GM23248 (cell line): ENCODE results near the gene GINS1. TPM values are rescaled to one million over a fixed set of nuclear protein-coding genes. Genes with fewer than 3 reads are reported as not detected.
A peak's percentile ranks its signal among the peaks of the same experiment; 100 is the strongest.
"Not testable (repeated sequence)": the region's sequence is repeated elsewhere in the genome, so short reads cannot be mapped to it uniquely, and the experiment has no call there.

ENCODE experiments used
- DNase-seq: peaks from one replicate; pipeline ENCODE4 v3.0.0-alpha.2; 2015
- H2AFZ ChIP-seq: fragments of 200-600 bp; sonication (generic); 2 replicates; pipeline ENCODE4 v1.6.1; 2016; ENCODE audit warnings: antibody characterized with exemption
- H3F3A ChIP-seq: fragments of 200-600 bp; sonication (generic); 2 replicates; pipeline ENCODE4 v1.6.1; 2016; ENCODE audit warnings: mild to moderate bottlenecking, antibody characterized with exemption, mixed run types; ENCODE audit not compliant: insufficient read depth
- H3K27ac ChIP-seq: fragments of 200-600 bp; sonication (generic); 2 replicates; pipeline ENCODE4 v1.5.1; 2016; ENCODE audit warnings: mild to moderate bottlenecking
- H3K27me3 ChIP-seq: fragments of 200-600 bp; sonication (generic); replicated peaks from 2 replicates; pipeline ENCODE4 v1.6.1; 2016; ENCODE audit warnings: mild to moderate bottlenecking; ENCODE audit not compliant: insufficient read depth
- H3K36me3 ChIP-seq: fragments of 200-600 bp; sonication (generic); 2 replicates; pipeline ENCODE4 v1.6.1; 2016; ENCODE audit warnings: low read depth, mild to moderate bottlenecking
- H3K4me1 ChIP-seq: fragments of 200-600 bp; sonication (generic); 2 replicates; pipeline ENCODE4 v1.6.1; 2016; ENCODE audit warnings: mild to moderate bottlenecking; ENCODE audit not compliant: insufficient read depth
- H3K4me2 ChIP-seq: fragments of 200-600 bp; sonication (generic); one replicate; pipeline ENCODE4 v1.6.1; 2016; ENCODE audit warnings: mild to moderate bottlenecking; ENCODE audit not compliant: unreplicated experiment
- H3K4me3 ChIP-seq: fragments of 200-600 bp; sonication (generic); 2 replicates; pipeline ENCODE4 v1.5.1; 2016; ENCODE audit warnings: mild to moderate bottlenecking
- H3K79me2 ChIP-seq: fragments of 200-600 bp; sonication (generic); 2 replicates; pipeline ENCODE4 v1.6.1; 2016; ENCODE audit warnings: mild to moderate bottlenecking; ENCODE audit not compliant: insufficient read depth
- H3K9ac ChIP-seq: fragments of 200-600 bp; sonication (generic); 2 replicates; pipeline ENCODE4 v1.6.1; 2016; ENCODE audit warnings: mild to moderate bottlenecking
- H3K9me2 ChIP-seq: fragments of 200-600 bp; sonication (generic); 2 replicates; pipeline ENCODE4 v1.6.1; 2016; ENCODE audit warnings: mixed run types, mild to moderate bottlenecking, moderate library complexity; ENCODE audit not compliant: insufficient read depth
- H3K9me3 ChIP-seq: fragments of 200-600 bp; sonication (generic); one replicate; pipeline ENCODE4 v1.6.1; 2017; ENCODE audit warnings: low read depth
- H4K20me1 ChIP-seq: fragments of 200-600 bp; sonication (generic); 2 replicates; pipeline ENCODE4 v1.6.0; 2016; ENCODE audit not compliant: insufficient read depth
- EZH2 ChIP-seq: fragments of 200-600 bp; sonication (generic); IDR thresholded peaks from 2 replicates; pipeline ENCODE4 v1.6.1; 2018; ENCODE audit warnings: antibody characterized with exemption, mild to moderate bottlenecking; ENCODE audit not compliant: insufficient read depth, poor library complexity, severe bottlenecking
- EZH2phosphoT487 ChIP-seq: fragments of 200-600 bp; sonication (generic); IDR thresholded peaks from 2 replicates; pipeline ENCODE4 v1.6.1; 2018; ENCODE audit warnings: antibody characterized with exemption, moderate library complexity, mild to moderate bottlenecking, low read depth; ENCODE audit not compliant: insufficient read depth
- WGBS, 2 experiments: methylation state at CpG; one replicate each; pipeline ENCODE4 v1.1.6; 2015 to 2017; ENCODE audit warnings: low lambda C conversion rate in 2 of 2, low coverage in 1 of 2; ENCODE audit errors: missing lambda C conversion rate in 2 of 2; 5-methylcytosine and 5-hydroxymethylcytosine counted together
- in situ Hi-C: fragments of 300-500 bp; cut with MboI; formaldehyde crosslinking; loops from 2 replicates; pipeline ENCODE4 v1.15.0; 2020
- polyA plus RNA-seq: library from polyadenylated mRNA; unstranded; fragments of >200 nt; fragmentation: Nextera tagmentation; extraction: Ambion mirVana; gene quantifications from 2 replicates; pipeline ENCODE4 v1.2.1, GENCODE V29; 2016
- total RNA-seq: library from RNA; depleted of rRNA; stranded (reverse); fragments of >200 nt; shearing (Covaris generic); gene quantifications from 2 replicates; pipeline ENCODE4 v1.2.3, GENCODE V29; 2014

GINS1 gene
- total and polyA plus RNA-seq, 2 experiments from 2014 or later: 4.4 to 7.5 TPM

- Histone ChIP-seq H3K9ac (no peak overlapping the region), H3F3A (peaks cover 17% of the 10 kb centered on the region), H3K27me3 (no peaks in the 10 kb centered on the region), H3K36me3 (no peaks in the 10 kb centered on the region), H3K9me2 (no peaks in the 10 kb centered on the region), H3K4me3 (no peak overlapping the region), H2AFZ (peak overlapping the region; percentile 24), H3K4me2 (no peak overlapping the region), H3K4me1 (peaks cover 11% of the 10 kb centered on the region), H3K79me2 (no peaks in the 10 kb centered on the region), H4K20me1 (no peaks in the 10 kb centered on the region), H3K9me3 (no peaks in the 10 kb centered on the region), H3K27ac (peak overlapping the region; percentile 3; the same call in 1 of the 2 replicates)
- DNase-seq: peak; percentile 82
- WGBS, 2 experiments: 0 to 4% methylated on average over 5 of the region's 5 CpGs
- TF ChIP-seq EZH2 (no peak), EZH2phosphoT487 (no peak)
- in situ Hi-C loops: no loop called here
These were observed 8.4 kb upstream of the GINS1 start for GRCh38 chr20:25399037-25399430.

GRCh38 chr20:25400291-25400732, 7.2 kb upstream of the GINS1 start:
- 68% methylated on average over 11 of the region's 11 CpGs for WGBS, 2 experiments

GRCh38 chr20:25402583-25402982, 4.9 kb upstream of the GINS1 start:
- H3K4me1 ChIP-seq: peaks cover 8% of the 10 kb centered on the region
- peaks cover 13% of the 10 kb centered on the region for H3F3A ChIP-seq
- TF ChIP-seq EZH2 (no peak), EZH2phosphoT487 (no peak)
- no peaks in the 10 kb centered on the region for H3K27me3 ChIP-seq
- H3K27ac ChIP-seq: no peak overlapping the region
- no peak overlapping the region for H3K4me2 ChIP-seq
- H3K9me2 ChIP-seq: no peaks in the 10 kb centered on the region
- no peaks in the 10 kb centered on the region for H4K20me1 ChIP-seq
- no peak overlapping the region for H3K9ac ChIP-seq
- H3K36me3 ChIP-seq: no peaks in the 10 kb centered on the region
- DNase-seq: no peak
- 81 to 82% methylated on average over 7 of the region's 7 CpGs for WGBS, 2 experiments
- no peak overlapping the region for H2AFZ ChIP-seq
- H3K9me3 ChIP-seq: no peaks in the 10 kb centered on the region
- no peak overlapping the region for H3K4me3 ChIP-seq
- in situ Hi-C loops: loop anchor here (5.0 to 25.0 kb wide), 5 partner anchors 105 to 460 kb away; partner anchors contain the start of genes APMAP and ZNF337
- H3K79me2 ChIP-seq: no peaks in the 10 kb centered on the region

More at GRCh38 chr20:25400291-25400732, 7.2 kb upstream of the GINS1 start:
- H3K27ac ChIP-seq, H3K79me2 ChIP-seq, H3K4me2 ChIP-seq, DNase-seq, H3K9me3 ChIP-seq, H3K4me3 ChIP-seq, H3K27me3 ChIP-seq, H3K9me2 ChIP-seq, H3K36me3 ChIP-seq, H2AFZ ChIP-seq, H3K9ac ChIP-seq, H4K20me1 ChIP-seq: not testable (repeated sequence)
- in situ Hi-C loops: loop anchor here (5.0 to 25.0 kb wide), 5 partner anchors 103 to 462 kb away; partner anchors contain the start of genes APMAP and ZNF337
- peaks cover 17% of the 10 kb centered on the region for H3F3A ChIP-seq
- peaks cover 11% of the 10 kb centered on the region for H3K4me1 ChIP-seq

GRCh38 chr20:25408170-25408547, 686 bp downstream of the GINS1 start:
- Histone ChIP-seq H3K79me2 (peaks cover 23% of the 10 kb centered on the region), H3K9me3 (no peaks in the 10 kb centered on the region), H2AFZ (peak overlapping the region; percentile 98), H3K27ac (peak overlapping the region; percentile 52), H3K36me3 (no peaks in the 10 kb centered on the region), H3K9ac (peak overlapping the region; percentile 87), H3K9me2 (no peaks in the 10 kb centered on the region), H4K20me1 (no peaks in the 10 kb centered on the region), H3F3A (no peaks in the 10 kb centered on the region), H3K4me1 (peaks cover 10% of the 10 kb centered on the region; the same call in 1 of the 2 replicates), H3K27me3 (no peaks in the 10 kb centered on the region), H3K4me3 (peak overlapping the region; percentile 89), H3K4me2 (peak overlapping the region; percentile 94)
- DNase-seq: no peak
- WGBS, 2 experiments: 1 to 3% methylated on average over 4 of the region's 4 CpGs
- TF ChIP-seq EZH2phosphoT487 (no peak), EZH2 (no peak)
- in situ Hi-C loops: loop anchor here (10.0 to 25.0 kb wide), 4 partner anchors 279 to 454 kb away; partner anchors contain the start of genes APMAP and ZNF337

- peak overlapping the region; percentile 87 for H3K9ac ChIP-seq
- peak overlapping the region; percentile 94 for H3K4me2 ChIP-seq
- in situ Hi-C loops: loop anchor here (10.0 to 25.0 kb wide), 4 partner anchors 278 to 453 kb away; partner anchors contain the start of genes APMAP and ZNF337
- 98 to 100% methylated on average over 5 of the region's 5 CpGs for WGBS, 2 experiments
- H3F3A ChIP-seq: no peaks in the 10 kb centered on the region
- H3K79me2 ChIP-seq: peaks cover 23% of the 10 kb centered on the region
- peak overlapping the region; percentile 89 for H3K4me3 ChIP-seq
- peaks cover 10% of the 10 kb centered on the region; the same call in 1 of the 2 replicates for H3K4me1 ChIP-seq
- no peaks in the 10 kb centered on the region for H3K27me3 ChIP-seq
- H3K9me2 ChIP-seq: no peaks in the 10 kb centered on the region
- no peaks in the 10 kb centered on the region for H3K36me3 ChIP-seq
- no peak for TF ChIP-seq EZH2phosphoT487
- TF ChIP-seq EZH2: no peak
- no peak for DNase-seq
- peak overlapping the region; percentile 98; the same call in 1 of the 2 replicates for H2AFZ ChIP-seq
- H4K20me1 ChIP-seq: no peaks in the 10 kb centered on the region
- no peak overlapping the region for H3K27ac ChIP-seq
- no peaks in the 10 kb centered on the region for H3K9me3 ChIP-seq
These were observed 1.4 kb downstream of the GINS1 start for GRCh38 chr20:25408890-25409289.
